Gastroesophageal sphincter (tissue), 4 donors: ENCODE measurements around the gene SOX10. TPM values are rescaled to one million over a fixed set of nuclear protein-coding genes. Genes with fewer than 3 reads are reported as not detected.

Experiments
- ATAC-seq: fragments of 150-250 bp; one replicate; pipeline ENCODE4 v1.9.1; 2016; ENCODE audit warnings: mild to moderate bottlenecking, moderate library complexity
- H3K27ac ChIP-seq, 4 donors: fragments of 200-600 bp; sonication (generic) in 3 of 4; 1 replicate in 3 of 4; 2 replicates in 1 of 4; pipeline ENCODE4 v1.5.1; 2016 to 2019
- H3K27me3 ChIP-seq: fragments of 200-600 bp; sonication (generic); one replicate; pipeline ENCODE4 v1.5.1; 2019
- H3K36me3 ChIP-seq, 2 donors: fragments of 200-600 bp; sonication (generic); one replicate each; pipeline ENCODE4 v1.5.1; 2019; ENCODE audit warnings: control low read depth in 1 of 2
- H3K4me1 ChIP-seq, 3 donors: fragments of 200-600 bp; sonication (generic); 1 replicate in 2 of 3; 2 replicates in 1 of 3; pipeline ENCODE4 v1.5.1; 2016 to 2019; ENCODE audit warnings: control low read depth in 2 of 3
- H3K4me3 ChIP-seq, 2 donors: fragments of 200-600 bp; sonication (generic); one replicate each; pipeline ENCODE4 v1.5.1; 2019; ENCODE audit warnings: mild to moderate bottlenecking in 1 of 2, moderate library complexity in 1 of 2
- H3K9me3 ChIP-seq, 3 donors: fragments of 200-600 bp; sonication (generic); one replicate each; pipeline ENCODE4 v1.5.1; 2017 to 2019; ENCODE audit warnings: control low read depth in 2 of 3
- CTCF ChIP-seq, 4 experiments: fragments of 200-600 bp in 2 of 4; fragments of 450-650 bp in 2 of 4; sonication (generic) in 1 of 4; IDR thresholded peaks; one replicate each; pipeline ENCODE4 v1.5.1; 2017 to 2019; ENCODE audit warnings: antibody characterized with exemption in 4 of 4, mild to moderate bottlenecking in 2 of 4, moderate library complexity in 2 of 4
- EP300 ChIP-seq: sonication (generic); formaldehyde crosslinking; IDR thresholded peaks from one replicate; pipeline ENCODE4 v1.6.1; 2017; ENCODE audit warnings: antibody characterized with exemption, mild to moderate bottlenecking
- POLR2A ChIP-seq, 2 donors: fragments of 450-650 bp; IDR thresholded peaks; one replicate each; pipeline ENCODE4 v1.6.1; 2017; ENCODE audit warnings: antibody characterized with exemption in 2 of 2, mild to moderate bottlenecking in 2 of 2, moderate library complexity in 1 of 2
- POLR2AphosphoS5 ChIP-seq: sonication (generic); formaldehyde crosslinking; IDR thresholded peaks from one replicate; pipeline ENCODE4 v1.6.1; 2017; ENCODE audit warnings: antibody characterized with exemption
- WGBS, 2 donors: methylation state at CpG; one replicate each; pipeline ENCODE4 v1.1.5; 2018; ENCODE audit warnings: low coverage in 1 of 2; 5-methylcytosine and 5-hydroxymethylcytosine counted together
- total RNA-seq, 4 donors: library from RNA; depleted of rRNA; stranded (reverse); fragments of >200 nt; gene quantifications; one replicate each; pipeline ENCODE4 v1.1.0, GENCODE V29; 2016

The SOX10 gene
- total RNA-seq, 4 donors from 2014 or later, result 6.9 to 16.0 (median 9.2) TPM

- H3K9me3 ChIP-seq, result no peaks in the 10 kb centered on the region
- no peak for ATAC-seq
- 29 to 73% methylated on average over 1 of the region's 2 CpGs for WGBS, 2 donors
- H3K4me1 ChIP-seq, result peaks cover 3 to 60% (median 9%) of the 10 kb centered on the region in 3 donors
- peak overlapping the region in 3 of 4 donors; percentile 78 to 83 (median 78) for H3K27ac ChIP-seq
- peaks cover 0 to 78% of the 10 kb centered on the region in 2 donors for H3K36me3 ChIP-seq
- no peak for TF ChIP-seq CTCF (IDR thresholded peaks at IDR 0.05)
- TF ChIP-seq POLR2A (IDR thresholded peaks at IDR 0.05), result no peak
- TF ChIP-seq EP300, result no peak
- H3K27me3 ChIP-seq, result no peaks in the 10 kb centered on the region
- H3K4me3 ChIP-seq, result no peak overlapping the region
Measured at GRCh38 chr22:37930952-37931440, 53.4 kb downstream of the SOX10 start.

- Histone ChIP-seq H3K9me3 (no peaks in the 10 kb centered on the region), H3K4me3 (no peak overlapping the region), H3K4me1 (peaks cover 3 to 62% (median 9%) of the 10 kb centered on the region in 3 donors), H3K27me3 (no peaks in the 10 kb centered on the region), H3K36me3 (peaks cover 0 to 79% of the 10 kb centered on the region in 2 donors), H3K27ac (peak overlapping the region in 3 of 4 donors; percentile 78 to 83 (median 78))
- peak; percentile 38 for ATAC-seq
- peak in 3 of 4 experiments; percentile 49 to 65 (median 60) for TF ChIP-seq CTCF (IDR thresholded peaks at IDR 0.05)
- no peak for TF ChIP-seq POLR2A (IDR thresholded peaks at IDR 0.05)
- WGBS, 2 donors, result no CpG with 5 or more reads among the region's 11 CpGs
Measured at GRCh38 chr22:37930270-37930951, 53.9 kb downstream of the SOX10 start.

GRCh38 chr22:37929390-37929789 is 55.0 kb downstream of the SOX10 start:
- TF ChIP-seq CTCF (IDR thresholded peaks at IDR 0.05) (no peak), EP300 (no peak), POLR2A (IDR thresholded peaks at IDR 0.05) (no peak), POLR2AphosphoS5 (no peak)
- Histone ChIP-seq H3K9me3 (no peaks in the 10 kb centered on the region), H3K4me1 (peaks cover 3 to 64% (median 9%) of the 10 kb centered on the region in 3 donors), H3K4me3 (no peak overlapping the region), H3K27me3 (no peaks in the 10 kb centered on the region), H3K36me3 (peaks cover 0 to 86% of the 10 kb centered on the region in 2 donors), H3K27ac (peak overlapping the region in 3 of 4 donors; percentile 78 to 83 (median 78))
- WGBS, 2 donors, result no CpG with 5 or more reads among the region's 5 CpGs
- ATAC-seq, result no peak

GRCh38 chr22:37927637-37927936 is 56.8 kb downstream of the SOX10 start:
- H3K9me3 ChIP-seq, result no peaks in the 10 kb centered on the region
- no peaks in the 10 kb centered on the region for H3K27me3 ChIP-seq
- H3K4me1 ChIP-seq, result peaks cover 0 to 48% (median 4%) of the 10 kb centered on the region in 3 donors
- peak overlapping the region in 3 of 4 donors; percentile 14 to 78 (median 51) for H3K27ac ChIP-seq
- WGBS, 2 donors, result 100% methylated on average over 1 of the region's 5 CpGs; no CpG with 5 or more reads in 1 of the 2 donors
- TF ChIP-seq POLR2AphosphoS5 (no peak), EP300 (no peak), POLR2A (IDR thresholded peaks at IDR 0.05) (no peak), CTCF (IDR thresholded peaks at IDR 0.05) (no peak)
- peaks cover 0 to 99% of the 10 kb centered on the region in 2 donors for H3K36me3 ChIP-seq
- no peak for ATAC-seq
- no peak overlapping the region for H3K4me3 ChIP-seq
